PC-3 (cell line): ENCODE data around the gene NBR1.
"Not testable (repeated sequence)": the region's sequence is repeated elsewhere in the genome, so short reads cannot be mapped to it uniquely, and the experiment has no call there.

Source experiments
- EZH2phosphoT487 ChIP-seq: fragments of 300-600 bp; sonication (generic); IDR thresholded peaks from 2 replicates; pipeline ENCODE4 v1.6.1; 2018; ENCODE audit warnings: mild to moderate bottlenecking, antibody characterized with exemption, low read length, borderline replicate concordance
- TF ChIP-seq, protein P1 (sequence below): fragments of 300-600 bp; sonication (generic); conservative IDR thresholded peaks from 2 replicates; pipeline ENCODE4 v1.5.1; 2017; ENCODE audit warnings: antibody characterized with exemption, low read depth, mild to moderate bottlenecking, low read length

DNA sequence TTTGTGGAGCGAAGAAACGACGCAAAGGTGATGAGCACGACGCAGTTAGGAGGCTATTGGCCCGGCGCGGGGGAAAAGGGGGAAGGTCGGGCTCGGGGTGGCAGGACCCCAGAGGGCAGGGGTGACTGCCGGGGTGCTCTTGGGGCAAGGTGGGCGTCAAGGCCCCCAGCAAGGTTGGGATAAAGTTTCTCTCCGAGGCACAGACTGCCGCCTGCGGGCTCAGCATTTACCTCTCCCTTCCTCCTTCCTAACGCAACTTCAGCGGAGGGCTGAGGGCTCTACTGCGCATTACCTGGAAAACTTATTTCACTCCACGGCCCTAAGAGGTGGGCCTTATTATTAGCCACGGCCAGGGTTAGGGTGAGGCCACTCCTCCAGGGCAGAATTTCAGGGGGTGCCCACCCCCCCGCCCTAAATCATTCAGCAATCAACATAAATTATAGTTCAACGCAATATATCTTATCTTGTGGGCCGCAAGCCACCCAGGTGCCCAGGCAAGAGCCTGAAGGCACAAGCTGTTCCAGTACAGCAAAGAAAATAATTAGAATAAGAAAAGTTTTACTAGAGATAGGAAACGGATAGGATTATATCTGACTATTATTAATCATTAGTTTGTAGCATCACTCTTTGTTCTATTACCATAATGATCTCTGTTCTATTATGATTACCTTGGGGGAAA, 61.1 kb downstream of the NBR1 start:
- not testable (repeated sequence) for TF ChIP-seq EZH2phosphoT487
- TF ChIP-seq, protein P1, sequence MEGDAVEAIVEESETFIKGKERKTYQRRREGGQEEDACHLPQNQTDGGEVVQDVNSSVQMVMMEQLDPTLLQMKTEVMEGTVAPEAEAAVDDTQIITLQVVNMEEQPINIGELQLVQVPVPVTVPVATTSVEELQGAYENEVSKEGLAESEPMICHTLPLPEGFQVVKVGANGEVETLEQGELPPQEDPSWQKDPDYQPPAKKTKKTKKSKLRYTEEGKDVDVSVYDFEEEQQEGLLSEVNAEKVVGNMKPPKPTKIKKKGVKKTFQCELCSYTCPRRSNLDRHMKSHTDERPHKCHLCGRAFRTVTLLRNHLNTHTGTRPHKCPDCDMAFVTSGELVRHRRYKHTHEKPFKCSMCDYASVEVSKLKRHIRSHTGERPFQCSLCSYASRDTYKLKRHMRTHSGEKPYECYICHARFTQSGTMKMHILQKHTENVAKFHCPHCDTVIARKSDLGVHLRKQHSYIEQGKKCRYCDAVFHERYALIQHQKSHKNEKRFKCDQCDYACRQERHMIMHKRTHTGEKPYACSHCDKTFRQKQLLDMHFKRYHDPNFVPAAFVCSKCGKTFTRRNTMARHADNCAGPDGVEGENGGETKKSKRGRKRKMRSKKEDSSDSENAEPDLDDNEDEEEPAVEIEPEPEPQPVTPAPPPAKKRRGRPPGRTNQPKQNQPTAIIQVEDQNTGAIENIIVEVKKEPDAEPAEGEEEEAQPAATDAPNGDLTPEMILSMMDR = not testable (repeated sequence)
